Endodermal cell (in vitro differentiated cells): ENCODE data around the gene BBS10. TPM values are rescaled to one million over a fixed set of nuclear protein-coding genes. Genes with fewer than 3 reads are reported as not detected.

Experiments used
- DNase-seq: peaks from one replicate; pipeline ENCODE4 v3.0.0-alpha.2; 2017
- H3K27ac ChIP-seq: 2 replicates; pipeline ENCODE4 v1.5.1; 2013; ENCODE audit warnings: mild to moderate bottlenecking, low read depth, low read length, moderate library complexity
- H3K27me3 ChIP-seq: 2 replicates; pipeline ENCODE4 v1.6.1; 2013; ENCODE audit warnings: mild to moderate bottlenecking, low read length, moderate library complexity; ENCODE audit not compliant: insufficient read depth, control insufficient read depth, poor library complexity, severe bottlenecking
- H3K36me3 ChIP-seq: 2 replicates; pipeline ENCODE4 v1.7.0; 2013; ENCODE audit warnings: mild to moderate bottlenecking, low read length, moderate library complexity; ENCODE audit not compliant: control insufficient read depth, insufficient read depth
- H3K4me1 ChIP-seq: one replicate; pipeline ENCODE4 v1.7.0; 2013; ENCODE audit warnings: low read length; ENCODE audit not compliant: control insufficient read depth, insufficient read depth
- H3K4me3 ChIP-seq: 2 replicates; pipeline ENCODE4 v1.5.1; 2013; ENCODE audit warnings: mild to moderate bottlenecking, low read length, moderate library complexity
- H3K9ac ChIP-seq: 2 replicates; pipeline ENCODE4 v1.6.1; 2013; ENCODE audit warnings: mild to moderate bottlenecking, low read length, moderate library complexity; ENCODE audit not compliant: poor library complexity, severe bottlenecking; ENCODE audit errors: extremely low read depth
- H3K9me3 ChIP-seq: 2 replicates; pipeline ENCODE4 v1.6.1; 2013; ENCODE audit warnings: mild to moderate bottlenecking, low read length, moderate library complexity; ENCODE audit not compliant: control insufficient read depth
- H3K27ac Mint-ChIP-seq: 2 replicates; pipeline ENCODE4 v1.8.0; 2020; ENCODE audit warnings: mixed read lengths
- H3K27me3 Mint-ChIP-seq: 2 replicates; pipeline ENCODE4 v1.8.0; 2021; ENCODE audit warnings: mild to moderate bottlenecking, mixed read lengths; ENCODE audit not compliant: insufficient read depth
- H3K36me3 Mint-ChIP-seq: 2 replicates; pipeline ENCODE4 v1.8.0; 2020; ENCODE audit warnings: low read depth, mixed read lengths
- H3K4me1 Mint-ChIP-seq: 2 replicates; pipeline ENCODE4 v1.8.0; 2020; ENCODE audit warnings: mixed read lengths
- H3K4me3 Mint-ChIP-seq: 2 replicates; pipeline ENCODE4 v1.8.0; 2020; ENCODE audit warnings: mild to moderate bottlenecking, moderate library complexity, mixed read lengths
- H3K9me3 Mint-ChIP-seq: 2 replicates; pipeline ENCODE4 v1.8.0; 2020; ENCODE audit warnings: mild to moderate bottlenecking, mixed read lengths
- CTCF ChIP-seq: fragments of 200-600 bp; sonication (generic); conservative IDR thresholded peaks from 2 replicates; pipeline ENCODE4 v1.5.0; 2021; ENCODE audit warnings: antibody characterized with exemption, mild to moderate bottlenecking
- WGBS, 2 experiments: methylation state at CpG; one replicate each; pipeline versions ENCODE4 v1.1.5 to v1.1.7; 2013; ENCODE audit warnings: missing lambda C conversion rate in 2 of 2, mixed read lengths in 1 of 2; ENCODE audit not compliant: insufficient coverage in 1 of 2, insufficient read length in 1 of 2; 5-methylcytosine and 5-hydroxymethylcytosine counted together
- total RNA-seq, 2 donors: library from RNA; stranded (reverse); fragmentation: NEBNext Ultra II Directional in 1 of 2; extraction: Animal tissue kit (Norgen Biotek cat#: 25700) in 1 of 2; gene quantifications; 2 replicates in 1 of 2; 3 replicates in 1 of 2; pipeline ENCODE4 v1.2.1, GENCODE V29; 2021

Gene BBS10
- total RNA-seq, 2 donors from 2014 or later = 9.3 to 9.5 TPM

DNA sequence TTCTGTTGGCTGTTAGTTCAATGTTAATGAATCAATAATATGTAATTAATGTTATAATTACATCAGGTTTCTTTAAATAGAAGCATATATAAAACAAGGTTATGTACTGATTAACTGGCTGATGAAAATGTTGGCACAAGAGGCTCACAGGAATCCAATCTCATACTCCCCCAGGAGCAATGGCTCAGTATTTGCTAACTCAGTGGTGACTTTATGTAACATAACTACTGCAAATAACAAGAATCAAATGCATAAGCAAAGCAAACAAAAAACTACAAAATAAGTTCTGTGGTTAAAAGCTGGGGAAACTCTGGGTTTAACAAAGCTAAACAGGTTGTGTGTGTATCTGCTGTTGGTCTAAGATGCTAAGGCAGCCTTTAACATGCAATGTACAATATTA is 27.7 kb upstream of the BBS10 start:
- no peaks in the 10 kb centered on the region for H3K9me3 Mint-ChIP-seq

DNA sequence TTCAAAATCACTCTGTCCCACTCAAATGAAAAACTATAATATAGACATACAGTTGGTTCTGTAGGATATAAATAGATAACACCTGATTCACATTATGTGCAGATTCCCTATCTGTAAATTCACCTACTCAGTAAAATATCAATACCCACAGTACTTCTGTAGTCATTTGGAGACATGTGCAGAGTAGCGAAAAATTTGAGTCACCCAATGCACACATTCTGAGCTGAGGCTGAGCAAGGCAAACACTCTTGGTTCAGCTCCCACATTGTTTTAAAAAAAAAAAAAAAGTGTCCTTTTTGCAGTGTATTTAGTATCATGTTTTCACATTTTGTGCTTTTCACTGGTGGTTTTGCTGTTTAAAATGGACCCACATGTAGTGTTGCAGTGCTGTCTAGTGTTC is 27.3 kb upstream of the BBS10 start:
- Mint-ChIP-seq H3K36me3 (peaks cover 33% of the 10 kb centered on the region), H3K4me1 (peaks cover 17% of the 10 kb centered on the region), H3K27ac (no peak overlapping the region), H3K9me3 (no peaks in the 10 kb centered on the region), H3K4me3 (no peak overlapping the region), H3K27me3 (no peaks in the 10 kb centered on the region)
- H3K27me3 ChIP-seq = no peaks in the 10 kb centered on the region
- no peak overlapping the region for H3K4me3 ChIP-seq
- 95% methylated on average over 1 of the region's 1 CpG; no CpG with 5 or more reads in 1 of the 2 experiments for WGBS, 2 experiments
- no peak for DNase-seq
- TF ChIP-seq CTCF = no peak
- H3K36me3 ChIP-seq = peaks cover 40% of the 10 kb centered on the region
- H3K4me1 ChIP-seq = peaks cover 4% of the 10 kb centered on the region
- no peak overlapping the region for H3K27ac ChIP-seq
- H3K9ac ChIP-seq = no peak overlapping the region
- no peaks in the 10 kb centered on the region for H3K9me3 ChIP-seq

More for the DNA sequence above, 27.7 kb upstream of the BBS10 start:
- H3K27ac Mint-ChIP-seq = no peak overlapping the region
- no peak overlapping the region for H3K4me3 ChIP-seq
- H3K36me3 ChIP-seq = peaks cover 42% of the 10 kb centered on the region
- H3K27ac ChIP-seq = no peak overlapping the region
- no peak for DNase-seq
- no peak overlapping the region for H3K9ac ChIP-seq
- peaks cover 33% of the 10 kb centered on the region for H3K36me3 Mint-ChIP-seq
- no peaks in the 10 kb centered on the region for H3K27me3 Mint-ChIP-seq
- H3K27me3 ChIP-seq = no peaks in the 10 kb centered on the region
- no peak for TF ChIP-seq CTCF
- H3K9me3 ChIP-seq = no peaks in the 10 kb centered on the region
- no peak overlapping the region for H3K4me3 Mint-ChIP-seq
- peaks cover 17% of the 10 kb centered on the region for H3K4me1 Mint-ChIP-seq
- H3K4me1 ChIP-seq = peaks cover 4% of the 10 kb centered on the region

DNA sequence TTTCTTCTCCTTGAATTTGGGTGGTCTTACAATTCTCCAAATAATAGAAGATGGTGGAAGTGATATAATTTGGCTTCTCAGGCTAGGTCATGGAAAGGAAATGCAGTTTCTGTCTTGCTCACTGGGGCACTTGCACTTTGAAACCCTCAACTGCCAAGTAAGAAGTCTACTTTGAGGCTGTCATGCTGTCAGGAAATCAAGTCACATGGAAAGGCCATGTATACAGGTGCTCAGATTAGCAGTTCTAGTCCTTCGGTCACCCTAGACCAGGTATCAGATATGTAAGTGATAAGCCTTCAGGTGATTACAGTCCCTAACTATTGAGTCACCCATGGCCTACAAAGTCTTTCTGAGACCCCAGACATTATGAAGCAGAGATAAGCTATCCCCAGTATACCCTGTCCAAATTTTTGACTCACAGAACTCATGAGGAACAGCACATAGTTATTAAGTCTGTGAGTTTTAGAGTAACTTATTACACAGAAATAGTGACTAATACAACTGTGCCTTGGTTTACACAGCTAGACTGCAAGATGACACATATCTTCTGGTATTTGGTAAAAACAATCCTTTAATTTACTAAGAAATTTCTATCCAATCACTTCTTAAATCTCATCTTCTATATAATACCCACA is 26.3 kb upstream of the BBS10 start:
- no peak for DNase-seq
- Histone ChIP-seq H3K9me3 (no peaks in the 10 kb centered on the region), H3K9ac (no peak overlapping the region), H3K36me3 (peaks cover 41% of the 10 kb centered on the region), H3K27me3 (no peaks in the 10 kb centered on the region), H3K27ac (no peak overlapping the region), H3K4me3 (no peak overlapping the region), H3K4me1 (peaks cover 4% of the 10 kb centered on the region)
- H3K36me3 Mint-ChIP-seq = peaks cover 34% of the 10 kb centered on the region
- no peaks in the 10 kb centered on the region for H3K27me3 Mint-ChIP-seq
- no peak for TF ChIP-seq CTCF
- no peaks in the 10 kb centered on the region for H3K9me3 Mint-ChIP-seq
- H3K4me1 Mint-ChIP-seq = peaks cover 17% of the 10 kb centered on the region
- H3K27ac Mint-ChIP-seq = no peak overlapping the region
- no peak overlapping the region for H3K4me3 Mint-ChIP-seq
- WGBS, 2 experiments = 96 to 100% methylated on average over 1 of the region's 1 CpG
